GM18861 (cell line): ENCODE measurements around the gene ZFPM1.

Experiments used
- ATAC-seq: cut with Tn5 transposase; IDR thresholded peaks from one replicate; pipeline ENCODE4 v1.9.1; 2021; ENCODE audit not compliant: unreplicated experiment

Gene ZFPM1

DNA sequence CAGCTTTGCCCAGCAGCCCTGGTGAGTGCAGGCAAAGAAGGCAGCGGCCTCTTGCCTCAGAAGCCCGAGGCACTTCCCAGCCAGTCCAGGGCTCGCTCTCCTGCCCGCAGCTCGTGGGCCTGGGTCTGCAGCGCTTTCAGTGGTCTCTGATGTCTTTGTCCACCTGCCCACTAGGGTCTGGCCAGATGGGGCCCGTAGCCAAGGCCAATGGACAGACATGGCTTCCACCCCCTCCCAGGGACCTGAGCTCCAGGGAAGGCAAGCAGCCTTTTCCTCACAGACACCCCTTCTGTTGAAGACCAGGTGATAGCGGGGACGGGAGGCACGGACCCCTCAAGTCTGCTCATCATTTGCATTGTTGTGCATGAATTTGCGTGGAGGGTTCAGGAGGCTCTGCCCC, 83.4 kb downstream of the ZFPM1 start:
- ATAC-seq = no peak

DNA sequence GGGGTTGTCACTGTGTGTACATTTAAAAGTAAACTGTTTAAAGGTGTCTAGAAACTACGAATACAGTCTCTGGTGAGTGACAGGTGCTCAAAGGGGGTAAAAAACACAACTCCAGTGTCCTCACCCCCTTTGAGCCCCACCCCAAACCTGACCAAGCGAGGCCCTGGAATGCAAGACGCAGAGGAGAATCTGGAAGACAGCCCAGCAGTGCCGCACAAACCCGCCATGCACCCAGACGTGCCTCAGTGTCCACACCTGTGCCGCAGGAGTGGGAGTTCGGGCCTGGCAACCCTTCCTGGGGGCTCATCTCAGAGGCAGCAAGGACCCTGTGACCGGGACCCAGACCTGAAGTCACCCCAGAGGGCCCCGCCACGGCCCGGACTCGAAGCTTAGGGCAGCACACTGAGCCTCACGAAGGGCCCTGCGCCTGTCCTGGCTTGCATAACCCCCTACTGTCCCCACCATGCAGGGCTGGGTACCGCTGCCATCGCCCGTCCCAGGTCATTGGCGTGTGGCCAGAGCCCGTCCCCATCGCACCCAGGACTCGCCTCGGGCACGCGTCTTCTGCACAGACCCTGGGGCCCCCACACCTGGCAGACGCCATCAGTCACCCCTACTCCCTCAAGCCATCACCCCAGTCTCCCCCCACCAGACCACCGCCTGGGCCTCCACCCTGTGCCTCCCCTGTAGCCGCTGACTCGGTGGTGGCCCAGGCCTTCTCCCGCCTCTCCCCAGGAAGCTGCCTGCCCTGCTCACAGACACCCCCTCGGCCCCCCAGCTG, 84.1 kb downstream of the ZFPM1 start:
- no peak for ATAC-seq

DNA sequence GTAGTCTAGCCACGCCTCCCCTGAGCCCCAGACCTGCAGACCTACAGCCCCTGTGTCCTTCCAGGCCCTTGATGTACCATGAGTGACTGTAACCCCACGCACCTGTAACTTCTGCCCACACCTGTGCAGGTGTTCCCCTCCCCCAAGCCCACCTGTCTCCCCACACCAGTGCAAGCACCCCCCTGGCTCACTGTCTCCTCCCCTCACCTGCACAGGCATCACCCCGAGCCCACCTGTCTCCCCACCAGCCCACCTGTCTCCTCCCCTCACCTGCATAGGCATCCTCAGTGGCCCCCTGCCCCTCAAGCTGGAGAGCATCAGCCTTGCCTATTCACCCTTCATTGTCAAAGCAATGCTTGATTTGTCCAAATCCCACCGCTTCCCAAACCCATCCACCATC, 84.8 kb downstream of the ZFPM1 start:
- no peak for ATAC-seq

DNA sequence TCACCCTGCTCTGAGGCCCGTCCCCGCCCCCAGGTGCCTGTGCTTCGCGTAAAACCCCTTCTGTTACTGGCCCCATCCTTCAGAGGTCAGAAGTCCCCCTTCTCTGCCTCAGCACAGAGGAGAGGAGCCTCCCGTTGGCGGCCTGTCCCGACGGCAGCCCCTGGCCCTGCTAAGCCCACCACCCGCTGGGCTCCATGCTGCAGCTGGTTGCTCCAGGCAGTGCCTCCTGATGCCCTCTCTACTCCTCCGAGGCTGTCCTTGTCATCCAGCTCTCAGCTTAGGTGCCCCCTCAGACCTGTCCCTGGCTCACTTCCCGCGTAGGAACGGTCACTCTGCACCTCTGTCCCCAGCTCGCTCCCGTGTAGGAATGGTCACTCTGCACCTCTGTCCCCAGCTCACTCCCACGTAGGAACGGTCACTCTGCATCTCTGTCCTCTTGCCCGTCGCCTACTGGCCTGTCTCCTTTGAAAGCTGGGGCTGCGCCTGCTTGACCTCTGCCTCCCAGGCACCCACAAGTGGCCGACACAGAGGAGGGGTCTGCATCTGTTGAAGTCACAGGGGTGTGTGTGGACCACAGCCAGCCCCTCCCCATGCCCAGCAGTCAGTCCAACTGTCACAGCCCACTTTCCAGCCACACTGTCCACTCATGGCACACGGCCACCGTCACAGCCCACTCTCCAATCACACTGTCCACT, 85.4 kb downstream of the ZFPM1 start:
- no peak for ATAC-seq

DNA sequence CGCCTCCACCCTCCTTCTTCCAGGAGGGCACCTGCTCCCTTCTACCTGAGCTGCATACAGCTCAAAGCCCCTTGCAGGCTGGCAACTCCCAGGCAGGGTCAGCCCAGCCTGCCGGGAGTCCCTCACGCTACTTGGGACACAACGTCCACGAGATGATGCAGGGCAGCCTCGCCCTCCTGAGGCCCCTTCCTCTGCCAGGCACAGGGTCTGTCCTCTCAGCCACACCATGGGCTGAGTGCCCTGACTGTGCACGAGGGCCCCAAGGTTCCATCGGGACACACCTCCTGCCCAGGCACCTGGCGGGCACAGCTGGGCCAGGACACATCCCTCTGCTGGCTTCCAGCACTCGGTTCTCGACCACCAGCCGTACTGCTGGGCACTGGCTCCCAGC, 86.2 kb downstream of the ZFPM1 start:
- ATAC-seq = no peak

DNA sequence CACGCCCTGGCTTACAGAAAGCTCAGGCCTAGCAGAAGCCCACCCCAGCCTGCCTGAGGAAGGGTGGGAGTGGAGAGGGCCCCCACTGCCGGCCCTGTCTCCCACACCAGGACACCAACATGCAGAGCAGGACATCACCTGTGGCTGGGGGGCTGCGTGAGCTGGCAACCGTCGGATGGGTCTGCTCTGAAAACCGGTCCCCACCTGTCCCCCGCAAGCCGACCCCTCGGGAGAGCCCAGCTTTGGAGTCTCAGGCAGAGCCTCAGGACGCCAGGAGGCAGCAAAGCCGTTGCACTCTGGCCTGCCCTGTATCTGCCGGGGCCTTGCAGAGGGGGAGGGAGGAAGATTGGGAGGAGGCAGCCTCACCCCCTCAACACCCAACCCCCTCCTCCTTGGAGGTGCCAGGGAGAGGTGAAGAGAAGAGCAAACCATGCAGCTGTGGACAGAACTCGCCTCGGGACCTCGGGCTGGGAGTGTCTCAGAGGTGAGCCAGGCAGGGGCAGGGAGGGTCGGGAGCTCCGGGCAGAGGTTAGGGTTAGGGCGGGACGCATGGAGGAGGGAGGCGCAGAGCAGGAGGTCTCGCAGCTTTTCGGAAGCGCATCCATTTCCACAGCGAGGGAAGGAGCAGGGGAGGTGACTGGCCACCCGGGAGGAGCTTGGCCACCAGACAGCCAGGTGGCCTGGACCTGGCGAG, 86.7 kb downstream of the ZFPM1 start:
- ATAC-seq = no peak

DNA sequence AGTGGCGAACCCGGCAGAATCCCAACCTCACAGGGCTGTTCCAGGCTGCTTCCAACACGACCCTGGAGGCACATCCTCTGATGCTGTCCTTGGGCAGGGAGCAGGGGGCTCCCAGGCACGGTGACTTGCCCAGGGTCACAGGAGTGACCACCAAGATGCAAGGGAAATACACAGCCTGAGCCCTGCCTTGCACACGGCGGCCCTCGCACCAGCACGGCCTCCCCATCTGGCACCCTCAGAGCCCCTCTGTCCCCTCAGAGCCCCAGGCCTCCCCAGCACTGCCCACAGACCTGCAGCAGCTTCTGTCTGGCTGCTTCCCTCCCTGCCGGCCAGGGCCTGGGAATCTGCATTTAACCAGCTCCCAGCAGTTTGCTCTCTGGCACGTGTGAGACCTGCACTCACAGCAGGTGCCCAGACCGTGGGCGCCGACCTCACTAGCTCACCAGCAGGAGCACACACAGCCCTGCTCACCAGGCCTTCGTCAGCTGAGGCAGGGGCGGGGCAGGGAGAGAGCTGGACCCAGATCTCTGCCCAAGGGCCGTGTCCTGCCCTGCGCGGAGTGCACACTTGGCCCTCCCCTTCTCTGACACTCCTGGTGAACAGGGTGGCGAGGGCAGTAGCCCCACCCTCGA, 87.4 kb downstream of the ZFPM1 start:
- no peak for ATAC-seq

DNA sequence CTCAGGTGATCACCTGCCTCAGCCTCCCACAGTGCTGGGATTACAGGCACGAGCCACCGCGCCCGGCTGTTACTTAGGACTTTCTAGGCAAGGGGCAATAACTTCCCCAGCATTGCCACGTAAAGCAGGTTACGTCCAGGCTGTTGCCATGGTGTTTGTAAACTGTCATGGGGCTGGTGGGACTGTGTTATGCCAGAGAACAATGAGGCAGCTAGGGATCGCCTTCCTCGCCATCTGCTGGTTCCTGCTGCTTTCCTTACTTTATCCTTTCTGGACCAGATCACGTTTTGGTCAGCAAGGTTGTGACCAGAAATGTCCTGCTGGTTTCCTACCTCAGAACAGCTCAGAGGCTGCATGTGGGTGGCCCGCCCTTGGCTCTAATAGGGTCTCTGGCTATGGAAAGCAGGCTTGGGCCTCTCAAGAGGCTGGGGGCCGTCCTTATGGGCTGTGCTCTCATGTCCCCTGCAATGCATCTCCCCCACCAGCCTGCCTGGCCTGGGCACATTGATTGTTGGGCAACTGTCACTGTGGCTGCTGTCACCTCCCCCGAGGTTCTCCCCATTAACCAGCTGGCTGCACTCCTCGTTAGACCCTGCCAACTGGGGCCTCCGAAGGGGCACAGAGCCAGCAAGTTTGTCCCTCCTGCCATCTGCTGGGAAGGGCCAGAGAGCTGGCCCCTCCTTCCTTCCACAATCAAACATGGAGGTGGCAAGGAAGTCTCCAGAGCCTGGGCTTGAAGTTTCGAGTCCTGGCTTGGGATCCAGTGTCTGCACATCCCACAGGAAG, 88.9 kb downstream of the ZFPM1 start:
- no peak for ATAC-seq

DNA sequence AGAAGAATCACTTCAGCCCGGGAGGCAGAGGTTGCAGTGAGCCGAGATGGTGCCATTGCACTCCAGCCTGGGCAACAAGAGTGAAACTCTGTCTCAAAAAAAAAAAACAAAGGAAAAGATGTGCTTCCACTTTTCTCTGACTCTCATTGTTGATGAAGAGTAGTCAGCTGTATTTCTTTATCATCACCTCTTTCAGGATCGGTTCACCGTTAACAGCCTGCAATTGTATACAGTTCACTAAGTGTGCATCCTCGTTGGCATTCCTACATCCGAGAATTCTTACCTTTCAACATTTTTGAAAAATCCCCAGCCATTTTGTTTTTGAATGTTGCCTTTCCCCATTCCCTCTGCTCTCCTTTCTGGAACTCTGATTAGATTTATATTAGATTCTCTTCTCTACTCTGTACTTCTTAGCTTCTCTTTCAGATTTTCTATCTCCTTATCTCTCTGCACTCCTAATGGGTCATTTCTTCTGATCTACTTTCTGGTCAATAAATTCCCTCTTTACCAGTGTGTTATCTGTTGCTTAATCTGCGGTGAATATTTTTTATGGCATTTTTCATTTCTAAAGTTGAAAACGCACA, 90.2 kb downstream of the ZFPM1 start:
- no peak for ATAC-seq

DNA sequence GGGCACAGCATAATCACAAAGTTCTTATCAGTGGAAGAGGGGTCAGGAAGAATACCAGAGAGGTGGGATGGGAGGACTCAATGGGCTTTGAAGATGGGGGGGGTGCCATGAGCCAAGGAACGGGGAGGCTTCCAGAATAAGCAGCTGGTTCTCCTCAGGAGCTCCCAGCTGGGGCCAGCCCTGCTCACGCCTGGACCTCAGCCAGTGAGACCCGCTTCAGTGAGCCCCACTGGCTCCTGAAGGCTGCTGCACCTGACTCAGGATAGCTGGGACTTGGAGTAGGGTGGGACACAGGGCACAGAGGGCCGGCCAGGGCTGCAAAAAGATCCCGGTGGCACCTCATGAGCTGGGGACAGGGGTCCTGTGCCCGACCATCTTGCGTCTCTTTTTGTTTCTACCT, 92.7 kb downstream of the ZFPM1 start:
- no peak for ATAC-seq

DNA sequence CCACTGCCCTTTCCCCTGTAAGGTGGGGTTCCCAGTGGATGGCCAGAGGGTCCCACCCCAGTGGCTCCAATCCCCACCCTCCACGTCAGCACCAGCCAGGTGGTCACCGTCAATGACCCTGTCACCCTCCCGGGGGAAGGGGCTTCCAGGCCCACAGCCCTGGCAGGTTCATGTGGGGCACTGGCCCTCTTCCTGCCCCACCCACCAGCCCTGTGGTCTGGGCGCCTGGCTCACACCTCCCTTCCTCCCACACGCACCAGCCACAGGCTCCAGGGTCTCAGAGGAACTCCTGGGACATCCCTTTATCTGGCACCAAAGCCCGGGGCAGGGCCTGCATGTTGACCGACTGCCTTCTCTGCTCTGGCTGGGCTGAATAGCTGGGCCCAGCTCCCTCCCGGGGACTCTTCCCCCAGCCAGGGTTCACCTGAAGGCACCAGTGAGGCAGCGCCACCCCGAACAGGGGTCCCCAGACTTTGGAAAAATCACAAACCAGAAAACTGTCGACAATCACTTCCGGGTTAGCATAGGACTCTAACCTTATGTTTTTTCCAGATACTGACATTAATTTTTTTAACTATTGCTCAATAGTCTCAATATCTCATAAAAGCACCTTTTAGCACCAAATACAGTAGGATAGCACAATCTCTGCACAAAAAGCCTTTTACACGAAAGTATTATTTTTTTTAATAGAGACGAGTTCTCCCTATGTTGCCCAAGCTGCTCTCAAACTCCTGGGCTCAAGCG, 95.2 kb downstream of the ZFPM1 start:
- ATAC-seq = no peak

DNA sequence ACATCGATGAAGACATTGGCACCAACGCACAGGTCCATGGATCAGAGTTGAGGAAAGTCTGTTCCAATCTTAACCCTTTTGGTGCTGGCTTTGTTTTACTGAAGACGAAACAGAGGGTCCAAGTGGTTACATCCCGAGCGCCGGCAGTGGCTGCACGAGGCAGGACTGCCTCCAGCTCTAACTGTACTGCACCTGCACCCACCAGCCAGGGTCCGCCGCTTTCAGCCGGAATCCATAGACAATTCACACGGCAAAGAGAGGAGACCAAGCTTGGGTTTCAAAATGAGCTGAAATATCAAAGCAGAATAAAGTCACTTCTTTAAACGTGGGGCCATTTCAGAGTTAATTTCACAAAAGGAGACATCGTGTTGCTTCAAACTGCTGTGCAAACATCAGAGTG, 95.9 kb downstream of the ZFPM1 start:
- no peak for ATAC-seq

DNA sequence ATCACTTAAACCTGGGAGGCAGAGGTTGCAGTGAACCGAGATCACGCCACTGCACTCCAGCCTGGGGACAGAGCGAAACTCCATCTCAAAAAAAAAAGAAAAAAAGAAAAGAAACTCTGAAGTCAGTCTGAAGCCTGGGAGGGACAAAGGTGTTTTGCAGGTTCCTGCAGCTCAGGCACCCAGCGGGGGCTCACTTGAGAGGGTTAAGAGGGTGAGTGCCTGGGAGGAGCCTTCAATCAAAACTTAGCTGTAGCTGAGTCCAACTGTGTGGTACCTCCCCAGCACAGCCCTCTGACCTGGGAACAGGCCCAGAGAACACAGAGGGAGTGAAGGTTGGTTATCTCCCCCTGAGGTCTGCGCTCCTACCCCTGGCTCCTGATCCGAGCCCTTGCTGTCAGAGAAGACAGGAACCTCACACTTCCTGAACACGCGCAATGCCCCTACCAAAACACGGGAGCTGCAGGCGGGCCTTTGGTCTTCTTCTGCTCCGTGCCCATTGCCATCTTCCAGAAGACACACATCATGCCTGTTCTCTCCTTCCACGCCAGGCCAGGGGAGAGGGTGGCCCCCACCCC, 96.7 kb downstream of the ZFPM1 start:
- ATAC-seq = no peak

DNA sequence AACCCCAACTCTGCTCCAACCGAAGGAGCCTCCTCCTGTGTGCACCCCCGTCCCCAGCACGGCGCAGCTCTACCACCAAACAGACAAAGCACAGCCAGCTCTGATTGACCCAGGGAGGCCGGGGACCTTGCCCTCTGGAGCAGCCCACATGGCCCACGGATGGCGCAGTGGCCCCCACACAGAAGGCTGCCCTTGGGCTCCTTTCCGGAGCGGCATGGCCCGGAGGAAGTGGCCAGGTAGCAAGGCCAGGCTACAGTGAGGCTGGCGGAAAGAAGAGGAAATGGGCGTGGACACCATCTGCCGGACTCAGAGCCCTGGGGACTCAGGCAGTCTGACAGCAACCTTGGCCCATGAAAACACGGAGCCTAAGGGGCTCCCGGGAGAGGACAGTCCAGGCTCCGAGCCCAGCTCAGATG, 97.2 kb downstream of the ZFPM1 start:
- no peak for ATAC-seq

DNA sequence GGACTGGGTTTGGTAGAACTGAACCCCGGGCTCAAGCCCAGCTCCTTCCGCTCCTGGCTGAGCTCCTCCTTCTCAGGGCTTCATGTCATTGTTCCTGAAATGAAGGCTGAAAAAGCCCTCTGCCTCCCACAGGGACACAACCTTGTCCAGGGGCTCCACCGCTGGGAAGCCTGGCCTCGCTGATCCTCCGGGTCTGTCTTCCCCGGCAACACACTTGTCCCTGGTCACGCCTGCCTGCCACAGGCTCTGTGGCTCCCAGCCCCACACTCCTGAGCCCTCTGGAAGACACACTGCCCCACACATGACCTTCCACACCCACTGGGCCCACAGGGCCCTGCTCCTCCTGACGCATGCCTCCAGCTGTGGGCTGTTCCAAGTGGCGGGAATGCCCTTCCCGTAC, 99.1 kb downstream of the ZFPM1 start:
- no peak for ATAC-seq

DNA sequence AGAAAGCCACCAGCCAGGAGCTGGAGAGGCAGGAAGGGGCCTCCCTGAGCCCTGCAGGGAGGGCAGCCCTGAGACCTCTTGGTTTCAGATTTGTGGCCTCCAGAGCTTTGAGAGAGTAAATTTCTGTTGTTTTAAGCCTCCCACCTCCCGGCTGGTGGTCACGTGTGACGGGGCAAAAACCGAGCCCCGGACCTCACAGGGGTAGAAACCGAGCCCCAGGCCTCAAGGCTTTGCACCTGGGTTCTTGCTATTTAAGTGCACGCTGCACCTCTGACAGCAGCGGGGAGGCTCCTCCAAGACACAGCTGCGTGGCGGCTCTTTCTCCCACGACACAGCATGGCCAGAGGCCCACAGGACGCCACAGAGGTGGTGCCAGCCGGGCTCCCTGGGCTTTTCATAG, 99.7 kb downstream of the ZFPM1 start:
- no peak for ATAC-seq

DNA sequence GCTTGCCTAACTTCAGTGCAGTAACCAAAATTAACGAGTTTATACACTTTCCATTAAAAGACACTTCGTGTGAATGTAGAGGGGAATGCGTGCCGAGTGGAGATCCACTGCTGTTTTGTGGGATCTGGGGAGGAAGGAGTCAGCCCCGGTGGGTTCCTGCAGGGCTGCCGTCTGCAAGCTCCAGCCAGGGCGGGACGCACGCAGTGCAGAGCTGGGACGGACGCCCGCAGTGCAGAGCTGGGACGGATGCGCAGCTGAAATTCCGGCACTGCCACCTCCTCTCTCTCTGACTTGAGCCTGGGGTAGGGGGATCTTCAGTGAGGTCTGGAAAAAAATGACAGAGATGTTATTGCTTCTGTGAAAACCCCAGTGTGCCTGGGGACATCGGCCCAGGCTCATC, 100.7 kb downstream of the ZFPM1 start:
- ATAC-seq = no peak

DNA sequence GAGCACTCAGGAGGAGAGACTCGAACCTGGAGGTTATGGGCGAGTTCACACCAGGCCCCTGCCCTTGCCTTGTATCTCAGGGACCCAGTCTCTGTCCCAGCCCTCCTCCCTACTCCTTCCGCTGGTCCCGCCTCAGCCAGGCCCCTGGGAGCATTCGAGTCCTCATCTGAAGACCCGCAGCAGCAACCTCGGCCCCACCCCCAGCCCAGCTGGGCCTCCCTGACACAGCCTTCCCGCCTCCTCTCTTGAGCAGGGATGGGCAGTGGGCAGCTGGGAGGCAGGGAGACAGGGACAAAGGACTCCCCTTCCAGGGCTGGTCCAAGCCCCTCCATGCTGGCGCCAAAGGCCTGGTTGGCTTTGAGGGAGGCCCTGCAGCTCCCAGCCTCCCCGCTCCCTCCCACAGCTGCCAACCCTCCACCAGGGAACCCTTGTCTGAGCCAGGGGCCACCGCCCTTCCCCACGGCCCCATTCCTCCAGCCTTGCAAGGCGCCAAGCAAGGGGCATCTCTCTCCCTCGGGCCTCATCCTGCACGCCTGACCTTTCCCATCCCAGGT, 101.7 kb downstream of the ZFPM1 start:
- no peak for ATAC-seq

DNA sequence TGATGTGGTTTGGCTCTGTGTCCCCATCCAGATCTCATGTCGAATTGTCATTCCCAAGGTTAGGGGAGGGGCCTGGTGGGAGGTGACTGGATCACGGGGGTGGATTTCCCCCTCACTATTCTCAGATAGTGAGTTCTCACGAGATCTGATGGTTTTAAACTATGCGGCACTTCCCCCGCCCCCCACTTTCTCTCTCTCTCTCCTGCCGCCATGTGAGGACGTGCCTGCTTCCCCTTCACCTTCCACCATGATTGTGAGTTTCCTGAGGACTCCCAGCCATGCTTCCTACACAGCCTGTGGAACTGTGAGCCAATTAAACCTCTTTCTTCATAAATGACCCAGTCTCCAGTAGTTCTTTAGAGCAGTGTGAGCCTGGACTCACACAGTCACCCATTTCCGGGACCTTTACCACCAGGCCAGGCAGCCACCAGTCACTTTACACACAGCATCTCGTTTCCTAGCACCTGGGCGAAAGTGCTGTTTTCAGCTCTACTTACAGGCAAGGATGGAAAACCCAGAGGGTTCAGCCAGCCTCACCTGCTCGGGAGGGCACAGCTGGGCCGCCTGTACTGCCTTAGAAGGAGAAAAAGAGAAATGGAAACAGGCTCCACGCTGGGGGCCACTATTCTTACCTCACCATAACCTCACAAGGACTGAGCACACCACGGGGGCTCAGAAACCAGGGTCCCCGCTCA, 103.4 kb downstream of the ZFPM1 start:
- no peak for ATAC-seq
